ENCODE data around the gene OPHN1.

OPHN1 gene

GRCh38 chrX:68048774-68049173 is 384.5 kb downstream of the OPHN1 start:
- DNase-seq, result no peak

- no peak for DNase-seq
Observed at GRCh38 chrX:68045008-68045577, 388.2 kb downstream of the OPHN1 start.

GRCh38 chrX:68043713-68044438 is 389.4 kb downstream of the OPHN1 start:
- no peak for DNase-seq

GRCh38 chrX:68041110-68041509 is 392.2 kb downstream of the OPHN1 start:
- no peak for DNase-seq

GRCh38 chrX:68018248-68019203 is 414.8 kb downstream of the OPHN1 start:
- peak; percentile 4 for DNase-seq

- DNase-seq, result no peak
Observed at GRCh38 chrX:67998540-67998939, 434.8 kb downstream of the OPHN1 start.

All from fibroblast of skin of scalp (primary cell).